GM19452 (cell line): ENCODE results near the gene GOLGA6L2.
"Not testable (repeated sequence)": the region's sequence is repeated elsewhere in the genome, so short reads cannot be mapped to it uniquely, and the experiment has no call there.

Source experiments
- ATAC-seq: cut with Tn5 transposase; IDR thresholded peaks from one replicate; pipeline ENCODE4 v1.9.1; 2021; ENCODE audit not compliant: unreplicated experiment

Gene GOLGA6L2

DNA sequence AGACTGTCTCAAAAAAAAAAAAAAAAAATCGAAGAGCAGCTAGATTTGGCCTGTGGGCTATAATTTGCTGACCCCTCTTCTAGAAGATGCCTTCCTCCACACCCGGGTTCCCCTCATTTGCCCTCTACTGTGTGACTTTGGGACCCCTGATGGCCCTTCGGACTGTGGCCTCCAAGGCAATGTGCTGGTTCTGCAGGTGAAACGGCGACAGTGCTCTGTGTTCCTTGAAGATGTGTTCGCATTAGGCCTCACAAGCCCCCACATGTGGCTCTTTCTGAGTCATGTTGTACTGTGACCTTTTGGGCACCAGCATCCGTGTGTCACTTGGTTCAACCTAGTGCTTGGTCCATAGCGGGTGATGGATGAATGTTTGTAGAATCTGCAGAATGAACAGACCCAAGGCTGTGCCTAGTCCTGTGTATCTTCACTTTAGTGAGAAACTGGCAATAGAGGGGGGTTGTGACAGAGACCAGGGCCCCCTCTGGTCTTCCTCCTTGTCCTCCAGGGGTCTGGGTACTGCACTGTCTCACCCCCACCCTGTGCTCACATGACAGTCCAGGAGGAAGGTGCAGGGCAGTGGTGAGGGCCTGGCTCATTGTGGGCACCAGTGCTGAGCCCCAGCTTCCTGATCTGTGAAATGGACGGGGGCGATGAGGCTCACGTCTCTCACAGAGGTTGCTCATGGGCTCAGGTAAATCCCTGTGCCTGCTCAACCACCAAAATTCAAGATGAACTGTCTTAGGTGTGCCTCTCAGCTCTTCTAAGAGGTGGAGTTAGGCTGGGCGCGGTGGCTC, 22.7 kb downstream of the GOLGA6L2 start:
- no peak for ATAC-seq

DNA sequence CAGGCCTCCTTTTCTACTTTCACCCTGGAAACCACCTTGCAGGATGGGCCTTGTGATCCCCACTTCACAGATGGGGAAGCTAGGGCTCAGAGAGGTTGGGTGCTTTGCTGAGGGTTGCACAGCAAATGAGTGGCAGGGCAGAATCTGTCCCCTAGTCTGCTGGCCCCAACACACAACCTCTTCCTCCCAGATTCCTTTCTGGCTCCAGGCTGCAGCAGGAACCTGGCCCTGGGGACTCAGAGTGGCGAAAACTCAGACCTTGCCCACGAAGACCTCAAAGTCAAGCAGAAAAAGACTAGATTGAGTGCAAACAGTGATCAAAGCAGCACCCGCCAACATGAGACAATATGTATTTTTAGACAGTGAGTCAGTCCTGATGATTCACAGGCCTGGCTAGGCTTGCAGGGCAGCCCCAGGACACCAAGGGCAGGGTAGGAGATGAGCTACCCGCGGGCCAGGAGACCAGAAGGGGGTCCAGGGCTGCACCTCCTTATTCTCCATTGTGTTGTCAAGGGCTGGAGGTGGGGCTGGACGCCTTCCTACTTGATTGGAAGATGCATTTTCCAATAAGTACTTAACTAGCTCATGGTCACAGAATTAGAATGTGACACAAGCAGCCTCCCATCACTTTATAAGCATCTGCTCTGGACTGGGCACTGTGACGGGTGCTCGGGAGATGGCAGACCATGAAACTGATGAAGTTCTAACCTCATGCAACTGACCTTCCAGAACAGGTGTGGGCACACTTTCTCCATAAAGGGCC, 23.9 kb downstream of the GOLGA6L2 start:
- no peak for ATAC-seq

- no peak for ATAC-seq
These were observed 24.7 kb downstream of the GOLGA6L2 start for GRCh38 chr15:23422099-23422945.

GRCh38 chr15:23420806-23421575, 26.1 kb downstream of the GOLGA6L2 start:
- no peak for ATAC-seq

GRCh38 chr15:23416349-23417276, 30.4 kb downstream of the GOLGA6L2 start:
- ATAC-seq, result peak; percentile 58

GRCh38 chr15:23415866-23416265, 31.2 kb downstream of the GOLGA6L2 start:
- ATAC-seq, result not testable (repeated sequence)

DNA sequence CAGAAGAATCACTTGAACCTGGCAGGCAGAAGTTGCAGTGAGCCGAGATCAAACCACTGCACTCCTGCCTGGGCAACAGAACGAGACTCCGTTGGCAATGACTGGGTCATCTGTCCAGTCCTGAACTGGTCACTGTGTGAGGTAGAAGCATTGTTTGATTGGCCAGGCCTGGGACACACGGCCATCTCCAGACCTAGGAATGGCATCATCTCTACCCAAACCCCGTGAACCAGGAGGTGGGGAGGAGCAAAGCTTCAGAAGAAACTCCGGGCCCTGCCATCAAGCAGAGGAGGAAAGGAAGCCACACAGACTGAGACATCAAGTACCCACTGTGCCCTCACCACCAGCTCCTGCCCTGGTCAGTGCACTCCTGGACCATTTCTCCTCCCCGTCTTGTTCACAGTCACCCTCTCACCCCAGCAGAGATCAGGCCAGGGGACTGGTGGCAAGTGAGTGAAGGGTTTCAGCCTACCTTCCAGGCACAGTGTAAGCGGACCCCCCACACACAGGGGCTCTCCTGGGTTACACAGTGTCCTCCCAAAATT, 31.6 kb downstream of the GOLGA6L2 start:
- no peak for ATAC-seq

DNA sequence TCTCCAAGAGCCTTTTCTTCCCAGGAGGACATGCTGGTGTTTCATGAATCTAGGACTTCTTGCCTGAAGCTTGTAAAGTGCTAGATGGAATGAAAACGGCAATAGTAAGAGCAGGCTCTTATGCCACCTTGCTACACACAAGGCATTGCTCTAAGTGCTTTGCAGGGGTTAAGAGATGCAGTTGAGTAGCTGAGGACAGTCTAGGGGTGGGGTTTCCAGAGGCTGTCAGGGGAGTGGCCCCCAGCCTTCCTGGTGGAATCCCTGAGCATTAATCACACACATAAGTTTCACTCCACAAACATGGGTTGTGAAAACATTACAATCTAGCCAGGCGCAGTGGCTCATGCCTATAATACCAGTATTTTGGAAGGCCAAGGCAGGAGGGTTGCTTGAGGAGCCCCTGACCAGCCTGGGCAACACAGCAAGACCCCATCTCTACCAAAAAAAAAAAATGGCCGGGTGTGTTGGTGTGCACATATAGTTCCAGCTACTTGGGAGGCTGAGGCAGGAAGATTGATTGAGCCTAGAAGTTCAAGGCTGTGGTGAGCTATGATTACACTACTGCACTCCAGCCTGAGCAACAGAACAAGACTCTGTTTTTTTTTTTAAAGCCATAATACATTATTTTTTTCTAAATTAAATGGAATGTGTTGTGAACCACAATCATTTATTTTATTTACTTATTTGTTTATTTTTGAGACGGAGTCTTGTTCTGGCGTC, 34.0 kb downstream of the GOLGA6L2 start:
- ATAC-seq, result not testable (repeated sequence)

- ATAC-seq, result no peak
These were observed 35.2 kb downstream of the GOLGA6L2 start for GRCh38 chr15:23411841-23412240.

DNA sequence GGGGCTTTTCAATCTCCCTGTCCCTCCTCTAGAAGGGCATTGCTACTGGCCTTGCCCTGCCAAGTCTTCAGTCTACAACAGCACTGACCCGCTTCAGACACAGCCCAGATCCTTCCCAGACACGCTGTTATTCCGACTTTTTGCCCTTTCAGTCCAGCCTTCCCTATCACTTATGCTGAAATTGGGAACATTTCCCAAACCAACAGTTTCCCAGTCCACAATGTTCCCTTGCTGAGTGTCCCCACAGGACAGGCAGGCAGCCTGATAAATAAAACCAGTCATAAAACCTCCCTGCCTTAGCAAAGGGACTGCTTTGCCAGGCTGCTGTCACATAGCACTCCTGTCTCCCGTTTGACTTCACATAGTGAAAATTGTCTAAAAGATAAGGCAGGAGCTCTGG, 43.5 kb downstream of the GOLGA6L2 start:
- ATAC-seq, result no peak

DNA sequence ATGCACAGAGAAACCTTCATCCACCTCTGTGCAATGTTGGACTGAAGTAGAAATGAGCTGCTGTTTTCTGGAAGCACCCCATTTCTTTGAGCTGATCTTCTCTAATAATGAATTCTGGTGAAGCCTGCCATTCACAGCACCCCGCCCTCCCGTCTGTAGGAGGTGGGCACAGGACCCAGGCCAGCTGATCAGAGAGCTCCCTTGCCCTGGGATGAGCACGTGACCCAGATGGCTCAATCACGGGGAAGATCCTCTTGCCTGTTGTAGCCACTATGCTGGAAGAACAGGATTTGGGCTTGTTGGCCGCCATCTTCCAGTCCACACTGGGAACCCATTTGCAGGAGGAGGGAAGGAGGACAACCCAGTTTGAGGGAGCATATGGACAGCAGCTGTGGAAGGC, 44.5 kb downstream of the GOLGA6L2 start:
- no peak for ATAC-seq

- ATAC-seq, result no peak
These were observed 44.9 kb downstream of the GOLGA6L2 start for GRCh38 chr15:23402140-23402539.

DNA sequence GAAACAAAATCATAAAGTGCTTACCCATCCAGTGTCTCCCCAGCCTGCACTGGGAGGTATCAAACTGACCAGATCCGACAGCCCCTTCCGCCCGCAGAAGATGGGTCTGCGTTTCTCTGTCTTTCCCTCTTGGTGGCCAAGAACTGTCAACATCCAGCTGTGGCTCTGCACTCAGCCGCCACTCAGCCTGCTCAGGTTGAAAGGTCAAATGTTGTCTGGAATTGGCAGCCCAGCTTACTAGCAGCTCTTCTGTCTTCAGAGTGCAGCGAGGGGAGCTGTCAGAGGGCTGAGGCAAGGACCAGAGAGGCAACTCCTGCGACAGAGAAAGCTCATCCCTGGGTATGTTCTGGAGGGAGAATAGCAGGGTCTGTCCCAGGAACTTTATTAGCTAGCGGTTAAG, 45.4 kb downstream of the GOLGA6L2 start:
- no peak for ATAC-seq

GRCh38 chr15:23399207-23399606, 47.8 kb downstream of the GOLGA6L2 start:
- not testable (repeated sequence) for ATAC-seq

DNA sequence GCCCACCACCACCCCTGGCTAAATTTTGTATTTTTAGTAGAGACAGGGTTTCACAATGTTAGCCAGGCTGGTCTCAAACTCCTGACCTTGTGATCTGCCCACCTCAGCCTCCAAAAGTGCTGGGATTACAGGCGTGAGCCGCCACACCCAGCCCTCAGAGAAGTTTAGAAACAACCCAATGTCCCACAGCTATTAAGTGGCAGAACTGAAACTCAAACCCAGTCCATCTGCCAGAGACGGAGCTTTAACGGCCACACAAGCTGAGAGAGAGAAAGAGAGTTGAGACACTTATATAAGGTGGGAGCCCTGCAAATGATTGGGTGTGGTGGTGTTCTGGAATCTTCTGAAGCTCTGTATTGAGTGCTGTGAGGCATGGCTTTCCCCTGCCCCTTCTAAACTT, 48.7 kb downstream of the GOLGA6L2 start:
- not testable (repeated sequence) for ATAC-seq

GRCh38 chr15:23397779-23398178, 49.3 kb downstream of the GOLGA6L2 start:
- ATAC-seq, result no peak

GRCh38 chr15:23395832-23396231, 51.2 kb downstream of the GOLGA6L2 start:
- ATAC-seq, result no peak

GRCh38 chr15:23395030-23395692, 51.9 kb downstream of the GOLGA6L2 start:
- ATAC-seq, result no peak
